Activated CD8-positive, alpha-beta T cell treated with anti-CD3 and anti-CD28 coated beads for 36 hours (primary cell): ENCODE data around the gene TCEAL5. TPM values are rescaled to one million over a fixed set of nuclear protein-coding genes. Genes with fewer than 3 reads are reported as not detected.
"Not testable (repeated sequence)": the region's sequence is repeated elsewhere in the genome, so short reads cannot be mapped to it uniquely, and the experiment has no call there.

Experiments
- ATAC-seq: fragments of 200-7000 bp; cut with Tn5 transposase; one replicate; pipeline ENCODE4 v1.10.0; 2021; ENCODE audit warnings: mild to moderate bottlenecking, moderate library complexity
- CTCF ChIA-PET: fragments of 350-600 bp; sonication (Branson Sonifier 250); formaldehyde crosslinking; loops from one replicate; lab custom pipeline; 2021; ENCODE audit warnings: antibody characterized with exemption; lab: Charles Lee
- POLR2A ChIA-PET: fragments of 350-600 bp; sonication (Branson Sonifier 250); formaldehyde crosslinking; loops from one replicate; lab custom pipeline; 2021; ENCODE audit warnings: antibody characterized with exemption; lab: Charles Lee
- DNase-seq: peaks from one replicate; pipeline ENCODE4 v3.0.0-alpha.2; 2020
- H3K27ac Mint-ChIP-seq: one replicate; pipeline ENCODE4 v1.8.0; 2021; ENCODE audit warnings: mild to moderate bottlenecking, mixed read lengths
- H3K27me3 Mint-ChIP-seq: one replicate; pipeline ENCODE4 v1.8.0; 2021; ENCODE audit warnings: mixed read lengths
- H3K36me3 Mint-ChIP-seq: one replicate; pipeline ENCODE4 v1.8.0; 2021; ENCODE audit warnings: low read depth, mixed read lengths
- H3K4me1 Mint-ChIP-seq: one replicate; pipeline ENCODE4 v1.8.0; 2021; ENCODE audit warnings: low read depth, mixed read lengths
- H3K4me3 Mint-ChIP-seq: one replicate; pipeline ENCODE4 v1.8.0; 2021; ENCODE audit warnings: mild to moderate bottlenecking, moderate library complexity, mixed read lengths
- H3K9me3 Mint-ChIP-seq: one replicate; pipeline ENCODE4 v1.8.0; 2021; ENCODE audit warnings: mixed read lengths
- intact Hi-C: fragments of 100-400 bp; cut with micrococcal nuclease; formaldehyde crosslinking; loops from one replicate; pipeline ENCODE4 v1.10.0; 2022
- total RNA-seq, 2 experiments: library from RNA; stranded (reverse); gene quantifications; one replicate each; pipeline ENCODE4 v1.2.3, GENCODE V29; 2021
- TF ChIP-seq, protein P1 (sequence below): fragments of 200-600 bp; IDR thresholded peaks from one replicate; pipeline ENCODE4 v1.8.0; 2022; ENCODE audit warnings: antibody characterized with exemption, mild to moderate bottlenecking

TCEAL5 gene, protein sequence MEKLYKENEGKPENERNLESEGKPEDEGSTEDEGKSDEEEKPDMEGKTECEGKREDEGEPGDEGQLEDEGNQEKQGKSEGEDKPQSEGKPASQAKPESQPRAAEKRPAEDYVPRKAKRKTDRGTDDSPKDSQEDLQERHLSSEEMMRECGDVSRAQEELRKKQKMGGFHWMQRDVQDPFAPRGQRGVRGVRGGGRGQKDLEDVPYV
- not detected for total RNA-seq

DNA sequence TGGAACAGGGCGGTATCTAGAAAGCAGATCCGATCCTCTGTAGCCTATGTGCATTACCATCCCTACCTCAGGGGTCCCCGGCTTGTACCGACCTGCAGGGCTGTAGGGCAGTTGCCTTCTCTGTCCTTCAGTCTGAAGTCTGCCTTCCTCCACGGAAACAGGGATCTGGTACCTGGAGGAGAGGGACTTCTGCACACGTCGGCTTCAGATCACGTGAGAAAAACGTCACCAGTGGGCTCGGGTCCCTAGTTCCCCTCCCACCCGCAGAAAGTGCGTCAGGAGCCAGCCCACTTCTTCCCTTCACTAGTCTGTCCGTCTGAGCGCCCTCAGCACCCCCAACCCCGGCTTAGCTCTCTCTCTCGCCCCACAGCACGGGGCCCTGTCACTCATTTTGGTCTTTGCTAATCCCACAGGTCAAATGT is at the start of gene TCEAL5:
Gene TCEAL5, minus strand, starts transcription at position 170 of the 422 bp plus-strand sequence. CDS start 2,187 bp downstream, outside the sequence.
- no peaks in the 10 kb centered on the region for H3K9me3 Mint-ChIP-seq

DNA sequence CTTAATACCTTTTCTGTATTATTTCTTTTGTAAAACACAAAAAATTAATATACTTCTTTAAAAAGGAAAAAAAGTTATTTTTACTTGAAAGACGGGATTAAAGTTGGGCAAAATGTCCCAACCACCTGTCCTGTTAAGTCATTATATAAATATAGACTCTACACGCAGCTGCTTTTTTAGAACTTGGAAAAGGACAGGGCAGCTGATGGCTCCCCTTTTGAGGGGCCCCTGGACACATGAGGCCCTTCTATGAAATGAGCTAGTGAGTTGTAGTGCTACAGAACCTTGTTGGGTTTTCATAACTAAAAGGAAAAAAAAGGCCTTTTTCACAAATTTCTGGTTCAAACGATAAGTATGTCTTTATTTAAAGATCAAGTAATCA is 34.8 kb upstream of the TCEAL5 start:
- ATAC-seq (no peak), DNase-seq (no peak)
- intact Hi-C loops = no loop called here
- no peaks in the 10 kb centered on the region for H3K9me3 Mint-ChIP-seq
- TF ChIP-seq, protein P1, sequence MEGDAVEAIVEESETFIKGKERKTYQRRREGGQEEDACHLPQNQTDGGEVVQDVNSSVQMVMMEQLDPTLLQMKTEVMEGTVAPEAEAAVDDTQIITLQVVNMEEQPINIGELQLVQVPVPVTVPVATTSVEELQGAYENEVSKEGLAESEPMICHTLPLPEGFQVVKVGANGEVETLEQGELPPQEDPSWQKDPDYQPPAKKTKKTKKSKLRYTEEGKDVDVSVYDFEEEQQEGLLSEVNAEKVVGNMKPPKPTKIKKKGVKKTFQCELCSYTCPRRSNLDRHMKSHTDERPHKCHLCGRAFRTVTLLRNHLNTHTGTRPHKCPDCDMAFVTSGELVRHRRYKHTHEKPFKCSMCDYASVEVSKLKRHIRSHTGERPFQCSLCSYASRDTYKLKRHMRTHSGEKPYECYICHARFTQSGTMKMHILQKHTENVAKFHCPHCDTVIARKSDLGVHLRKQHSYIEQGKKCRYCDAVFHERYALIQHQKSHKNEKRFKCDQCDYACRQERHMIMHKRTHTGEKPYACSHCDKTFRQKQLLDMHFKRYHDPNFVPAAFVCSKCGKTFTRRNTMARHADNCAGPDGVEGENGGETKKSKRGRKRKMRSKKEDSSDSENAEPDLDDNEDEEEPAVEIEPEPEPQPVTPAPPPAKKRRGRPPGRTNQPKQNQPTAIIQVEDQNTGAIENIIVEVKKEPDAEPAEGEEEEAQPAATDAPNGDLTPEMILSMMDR = no peak
- no peak overlapping the region for H3K27ac Mint-ChIP-seq
- CTCF ChIA-PET = interaction anchor here (1.1 kb wide), 1 partner anchor 153 kb away, joined by 4 read pairs; no protein-coding TSS in a partner anchor
- H3K4me1 Mint-ChIP-seq = peaks cover 3% of the 10 kb centered on the region
- POLR2A ChIA-PET = no interaction called here
- no peaks in the 10 kb centered on the region for H3K27me3 Mint-ChIP-seq
- peaks cover 4% of the 10 kb centered on the region for H3K36me3 Mint-ChIP-seq
- H3K4me3 Mint-ChIP-seq = peak overlapping the region; percentile 75

More for the DNA sequence above, at the start of gene TCEAL5:
- Mint-ChIP-seq H3K4me1 (peaks cover 5% of the 10 kb centered on the region), H3K27me3 (peaks cover 39% of the 10 kb centered on the region), H3K4me3 (peak within 1 kb of the TSS; percentile 38), H3K36me3 (no peaks in the 10 kb centered on the region), H3K27ac (no peak within 1 kb of the TSS)
- ATAC-seq = peak; percentile 20
- intact Hi-C loops = no loop called here
- ChIA-PET POLR2A (no interaction called here), CTCF (no interaction called here)
- TF ChIP-seq, protein P1 = no peak
- DNase-seq = peak; percentile 1

- TF ChIP-seq, protein P1 = no peak
- DNase-seq (peak; percentile 90), ATAC-seq (peak; percentile 99)
- intact Hi-C loops = no loop called here
- Mint-ChIP-seq H3K27me3 (no peaks in the 10 kb centered on the region), H3K9me3 (no peaks in the 10 kb centered on the region), H3K36me3 (peaks cover 4% of the 10 kb centered on the region), H3K4me3 (peak within 1 kb of the TSS; percentile 75), H3K27ac (peak within 1 kb of the TSS; percentile 49), H3K4me1 (peaks cover 3% of the 10 kb centered on the region)
- ChIA-PET CTCF (no interaction called here), POLR2A (interaction anchor here (0.6 kb wide), 1 partner anchor 12 kb away, joined by 4 read pairs; no protein-coding TSS in a partner anchor)
These were observed 34.2 kb upstream of the TCEAL5 start, which contains the start of gene BEX2 for GRCh38 chrX:103310555-103311398. BEX2 (minus strand) TSS chrX:103310990; CDS start chrX:103309976, 1,014 bp downstream.

DNA sequence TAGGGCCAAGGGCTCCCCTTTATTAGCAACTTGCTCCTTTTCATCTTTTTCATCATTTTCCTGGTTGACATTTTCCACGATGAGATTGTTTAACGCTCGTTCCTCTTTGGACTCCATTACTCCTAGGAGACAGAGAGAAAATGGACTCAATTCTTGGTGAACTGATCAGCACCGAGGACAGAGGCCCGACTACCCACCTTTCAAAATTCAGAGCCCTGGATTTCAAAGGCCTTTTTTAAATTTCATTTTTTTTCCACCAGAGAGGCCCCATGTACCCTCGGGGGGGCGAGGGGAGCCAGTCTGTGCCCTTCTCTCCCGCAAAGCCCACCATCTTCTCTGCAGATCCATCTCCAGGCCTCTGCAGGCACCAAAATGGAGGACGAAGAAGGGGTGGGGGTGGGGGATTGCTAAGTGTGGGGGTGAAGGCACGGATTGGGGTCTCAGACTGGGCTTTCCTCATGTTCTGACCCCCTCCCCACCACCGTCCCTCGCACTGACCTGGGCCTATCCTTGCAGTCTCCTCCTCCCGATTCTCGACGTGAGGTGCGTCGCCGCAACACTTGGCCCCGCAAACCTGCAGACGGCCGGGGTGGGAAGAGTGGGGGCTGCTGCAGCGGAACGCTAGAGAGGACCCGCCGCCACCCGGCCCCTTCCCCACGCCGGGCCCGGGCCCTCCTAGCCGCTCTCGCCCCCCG is 33.5 kb upstream of the TCEAL5 start:
- H3K9me3 Mint-ChIP-seq = no peaks in the 10 kb centered on the region
- peak overlapping the region; percentile 52 for H3K4me3 Mint-ChIP-seq
- ChIA-PET POLR2A (interaction anchor here (0.6 kb wide), 1 partner anchor 13 kb away, joined by 4 read pairs; no protein-coding TSS in a partner anchor), CTCF (no interaction called here)
- DNase-seq (peak; percentile 2), ATAC-seq (no peak)
- H3K4me1 Mint-ChIP-seq = peaks cover 6% of the 10 kb centered on the region
- TF ChIP-seq, protein P1 = no peak
- peaks cover 4% of the 10 kb centered on the region for H3K36me3 Mint-ChIP-seq
- no peak overlapping the region for H3K27ac Mint-ChIP-seq
- intact Hi-C loops = no loop called here
- no peaks in the 10 kb centered on the region for H3K27me3 Mint-ChIP-seq

- ATAC-seq, intact Hi-C loops: not testable (repeated sequence)
These were observed 29.1 kb upstream of the TCEAL5 start for GRCh38 chrX:103305666-103306065.

More at GRCh38 chrX:103305666-103306065, 29.1 kb upstream of the TCEAL5 start:
- CTCF ChIA-PET, H3K27ac Mint-ChIP-seq, H3K36me3 Mint-ChIP-seq, H3K27me3 Mint-ChIP-seq, H3K9me3 Mint-ChIP-seq, POLR2A ChIA-PET, H3K4me3 Mint-ChIP-seq, DNase-seq: not testable (repeated sequence)
- H3K4me1 Mint-ChIP-seq = peaks cover 10% of the 10 kb centered on the region
